ENCODE data around the gene ME2. TPM values are rescaled to one million over a fixed set of nuclear protein-coding genes. Genes with fewer than 3 reads are reported as not detected.

ME2 gene
- total RNA-seq, 1 donor from 2014 or later, result 40.5 TPM

- Histone ChIP-seq H3K9me3 (no peaks in the 10 kb centered on the region), H3K27me3 (no peaks in the 10 kb centered on the region), H3K27ac (no peak overlapping the region), H3K4me1 (no peaks in the 10 kb centered on the region), H3K36me3 (peaks cover 6% of the 10 kb centered on the region), H3K4me3 (no peak overlapping the region)
- intact Hi-C loops (cut with DNase I), result no loop called here
- no peak for DNase-seq
- ATAC-seq, result peak; percentile 22
- no peak for TF ChIP-seq CTCF (IDR thresholded peaks at IDR 0.05)
These were observed 16.6 kb downstream of the ME2 start for GRCh38 chr18:50895350-50896045.

GRCh38 chr18:50896093-50896492 lies 17.2 kb downstream of the ME2 start:
- ATAC-seq (no peak), DNase-seq (no peak)
- Histone ChIP-seq H3K4me3 (no peak overlapping the region), H3K9me3 (no peaks in the 10 kb centered on the region), H3K36me3 (peaks cover 6% of the 10 kb centered on the region), H3K27me3 (no peaks in the 10 kb centered on the region), H3K27ac (no peak overlapping the region), H3K4me1 (no peaks in the 10 kb centered on the region)
- intact Hi-C loops (cut with DNase I), result no loop called here
- TF ChIP-seq CTCF (IDR thresholded peaks at IDR 0.05), result no peak

GRCh38 chr18:50898919-50899318 lies 20.0 kb downstream of the ME2 start:
- H3K27ac ChIP-seq, result no peak overlapping the region
- no peaks in the 10 kb centered on the region for H3K9me3 ChIP-seq
- ATAC-seq (no peak), DNase-seq (no peak)
- intact Hi-C loops (cut with DNase I), result no loop called here
- H3K36me3 ChIP-seq, result peaks cover 6% of the 10 kb centered on the region
- H3K27me3 ChIP-seq, result no peaks in the 10 kb centered on the region
- TF ChIP-seq CTCF (IDR thresholded peaks at IDR 0.05), result no peak
- no peaks in the 10 kb centered on the region for H3K4me1 ChIP-seq
- no peak overlapping the region for H3K4me3 ChIP-seq

- Histone ChIP-seq H3K27me3 (no peaks in the 10 kb centered on the region), H3K4me1 (no peaks in the 10 kb centered on the region), H3K36me3 (no peaks in the 10 kb centered on the region), H3K27ac (no peak overlapping the region), H3K9me3 (no peaks in the 10 kb centered on the region), H3K4me3 (no peak overlapping the region)
- ATAC-seq, result peak; percentile 54
- no peak for DNase-seq
- no peak for TF ChIP-seq CTCF (IDR thresholded peaks at IDR 0.05)
- intact Hi-C loops (cut with DNase I), result no loop called here
These were observed 23.9 kb downstream of the ME2 start for GRCh38 chr18:50902797-50903196.

GRCh38 chr18:50906843-50907242 lies 27.9 kb downstream of the ME2 start:
- TF ChIP-seq CTCF (IDR thresholded peaks at IDR 0.05), result no peak
- intact Hi-C loops (cut with DNase I), result no loop called here
- no peaks in the 10 kb centered on the region for H3K27me3 ChIP-seq
- H3K4me1 ChIP-seq, result no peaks in the 10 kb centered on the region
- peaks cover 12% of the 10 kb centered on the region for H3K36me3 ChIP-seq
- no peak for ATAC-seq
- DNase-seq, result no peak
- H3K27ac ChIP-seq, result no peak overlapping the region
- no peaks in the 10 kb centered on the region for H3K9me3 ChIP-seq
- H3K4me3 ChIP-seq, result no peak overlapping the region

- no peak for TF ChIP-seq CTCF (IDR thresholded peaks at IDR 0.05)
- H3K27ac ChIP-seq, result no peak overlapping the region
- no peak overlapping the region for H3K4me3 ChIP-seq
- H3K36me3 ChIP-seq, result peaks cover 19% of the 10 kb centered on the region
- DNase-seq (no peak), ATAC-seq (no peak)
- intact Hi-C loops (cut with DNase I), result no loop called here
- no peaks in the 10 kb centered on the region for H3K27me3 ChIP-seq
- H3K9me3 ChIP-seq, result no peaks in the 10 kb centered on the region
- no peaks in the 10 kb centered on the region for H3K4me1 ChIP-seq
These were observed 30.3 kb downstream of the ME2 start for GRCh38 chr18:50909261-50909660.
